ENCODE results near the gene CCDC92.
A peak's percentile ranks its signal among the peaks of the same experiment; 100 is the strongest.

The CCDC92 gene

GRCh38 chr12:123979566-123979965 lies 6.9 kb upstream of the CCDC92 start:
- DNase-seq (ENCODE audit: low read depth in 1 of 2, low spot score in 1 of 2) = no peak

GRCh38 chr12:123976227-123976826 lies 3.7 kb upstream of the CCDC92 start:
- no peak for DNase-seq (ENCODE audit: low read depth in 1 of 2, low spot score in 1 of 2)

- DNase-seq (ENCODE audit: low read depth in 1 of 2, low spot score in 1 of 2) = peak in 1 of 2 donors; percentile 4
These were observed 1.1 kb upstream of the CCDC92 start for GRCh38 chr12:123973552-123974341.

- DNase-seq (ENCODE audit: low read depth in 1 of 2, low spot score in 1 of 2) = no peak
These were observed 718 bp downstream of the CCDC92 start for GRCh38 chr12:123971770-123972456.

- DNase-seq (ENCODE audit: low read depth in 1 of 2, low spot score in 1 of 2) = no peak
These were observed 1.2 kb downstream of the CCDC92 start for GRCh38 chr12:123971449-123971769.

GRCh38 chr12:123967121-123967586 lies 5.5 kb downstream of the CCDC92 start:
- no peak for DNase-seq (ENCODE audit: low read depth in 1 of 2, low spot score in 1 of 2)

GRCh38 chr12:123966596-123966995 lies 6.0 kb downstream of the CCDC92 start:
- no peak for DNase-seq (ENCODE audit: low read depth in 1 of 2, low spot score in 1 of 2)

- no peak for DNase-seq (ENCODE audit: low read depth in 1 of 2, low spot score in 1 of 2)
These were observed 7.2 kb downstream of the CCDC92 start for GRCh38 chr12:123965382-123965781.

- DNase-seq (ENCODE audit: low read depth in 1 of 2, low spot score in 1 of 2) = no peak
These were observed 8.8 kb downstream of the CCDC92 start for GRCh38 chr12:123963821-123964220.

- no peak for DNase-seq (ENCODE audit: low read depth in 1 of 2, low spot score in 1 of 2)
These were observed 10.1 kb downstream of the CCDC92 start for GRCh38 chr12:123962513-123962912.

- DNase-seq (ENCODE audit: low read depth in 1 of 2, low spot score in 1 of 2) = no peak
These were observed 10.9 kb downstream of the CCDC92 start for GRCh38 chr12:123961585-123962345.

- DNase-seq (ENCODE audit: low read depth in 1 of 2, low spot score in 1 of 2) = no peak
These were observed 11.8 kb downstream of the CCDC92 start for GRCh38 chr12:123960856-123961255.

- no peak for DNase-seq (ENCODE audit: low read depth in 1 of 2, low spot score in 1 of 2)
These were observed 12.4 kb downstream of the CCDC92 start for GRCh38 chr12:123960029-123960735.

GRCh38 chr12:123958876-123959275 lies 13.8 kb downstream of the CCDC92 start:
- DNase-seq (ENCODE audit: low read depth in 1 of 2, low spot score in 1 of 2) = no peak

- DNase-seq (ENCODE audit: low read depth in 1 of 2, low spot score in 1 of 2) = no peak
These were observed 14.2 kb downstream of the CCDC92 start for GRCh38 chr12:123958462-123958861.

- no peak for DNase-seq (ENCODE audit: low read depth in 1 of 2, low spot score in 1 of 2)
These were observed 15.4 kb downstream of the CCDC92 start for GRCh38 chr12:123957196-123957595.

- no peak for DNase-seq (ENCODE audit: low read depth in 1 of 2, low spot score in 1 of 2)
These were observed 16.4 kb downstream of the CCDC92 start for GRCh38 chr12:123956249-123956648.

- DNase-seq (ENCODE audit: low read depth in 1 of 2, low spot score in 1 of 2) = no peak
These were observed 17.8 kb downstream of the CCDC92 start for GRCh38 chr12:123954647-123955350.

- DNase-seq (ENCODE audit: low read depth in 1 of 2, low spot score in 1 of 2) = no peak
These were observed 20.6 kb downstream of the CCDC92 start for GRCh38 chr12:123952037-123952436.

GRCh38 chr12:123951467-123951866 lies 21.2 kb downstream of the CCDC92 start:
- DNase-seq (ENCODE audit: low read depth in 1 of 2, low spot score in 1 of 2) = no peak
